ENCODE measurements around the gene CLC. TPM values are rescaled to one million over a fixed set of nuclear protein-coding genes. Genes with fewer than 3 reads are reported as not detected.

The CLC gene
- total RNA-seq, result not detected in 2 replicates

GRCh38 chr19:39737891-39738290 is at the start of gene CLC:
CLC (minus strand) TSS chr19:39738029; CDS start chr19:39737952, 77 bp downstream.

DNA sequence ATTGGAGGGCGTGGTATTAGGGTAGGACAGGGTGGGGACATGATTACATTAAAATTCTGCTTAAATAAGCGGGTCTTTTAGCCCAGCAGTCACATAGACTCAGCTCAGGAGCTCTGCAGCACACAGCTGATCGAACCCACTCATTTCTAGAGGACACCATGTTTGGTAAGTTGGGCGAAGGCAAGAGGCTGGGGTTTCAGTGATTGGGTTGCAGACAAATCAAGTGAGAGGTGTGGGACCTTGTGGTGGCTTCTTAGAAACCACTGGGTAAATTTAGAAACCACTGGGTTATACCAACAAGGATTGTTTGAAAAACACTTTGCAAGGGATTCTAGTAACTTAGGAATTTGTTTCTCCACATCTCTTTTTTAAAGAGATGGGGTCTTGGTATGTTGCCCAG is 40.9 kb upstream of the CLC start, which contains the start of gene LEUTX:
TSS of gene LEUTX (plus strand) at position 92 of the 400 bp plus-strand sequence. CDS start at position 159, 67 bp downstream.

DNA sequence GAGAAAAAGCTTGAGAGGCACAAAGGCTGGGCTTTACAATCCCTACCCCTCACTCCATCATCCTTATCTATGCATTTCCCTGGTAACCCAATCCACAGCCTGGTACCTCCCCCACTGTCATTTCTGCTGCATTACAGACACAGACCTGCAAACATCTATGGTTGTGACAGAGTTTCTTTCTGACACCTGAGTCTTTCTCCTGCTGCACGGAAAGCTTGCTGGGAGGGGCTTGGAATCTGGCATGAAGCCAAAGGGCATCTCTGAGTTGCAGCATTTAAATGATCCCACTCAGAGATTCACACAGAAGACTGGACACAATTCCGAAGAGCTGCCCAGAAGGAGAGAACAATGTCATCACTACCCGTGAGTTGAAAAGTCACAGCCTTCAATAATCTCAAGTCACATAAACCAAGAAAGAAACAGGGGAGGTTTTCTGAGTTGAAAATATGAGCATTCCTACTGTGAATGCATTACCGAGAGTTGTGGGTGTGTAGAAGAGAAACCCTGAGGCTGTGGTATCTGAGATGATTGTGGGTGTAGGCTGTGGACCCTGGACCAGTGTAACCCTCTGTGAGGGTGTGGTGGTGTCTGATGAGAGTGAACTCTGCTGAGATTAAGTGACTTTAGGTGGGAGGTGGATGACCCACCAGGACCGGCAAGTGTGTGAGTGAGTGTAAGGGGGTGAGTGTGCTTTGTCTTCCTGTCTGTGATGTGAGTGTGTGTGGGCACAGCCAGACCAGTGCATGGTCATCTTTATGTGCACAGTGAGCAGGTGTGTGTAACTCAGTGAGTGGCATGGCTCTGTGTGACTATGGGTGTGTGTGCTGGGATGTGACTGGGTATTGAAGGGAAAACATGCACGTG is 33.4 kb downstream of the CLC start, which contains the start of gene LGALS14:
TSS of gene LGALS14 (plus strand) at position 301 of the 864 bp plus-strand sequence. CDS start at position 349, 48 bp downstream.

Other genes starting within 250 kb of the CLC start
- 0.13 and 0.23 TPM in 2 replicates for gene DLL3, start 239.1 kb downstream of the CLC start, total RNA-seq
- not detected in 2 replicates for gene SELENOV, start 222.9 kb downstream of the CLC start, total RNA-seq
- 2.1 and 2.7 TPM in 2 replicates for gene EID2B, start 205.2 kb downstream of the CLC start, total RNA-seq
- gene EID2, start 197.9 kb downstream of the CLC start, total RNA-seq, result 8.4 and 11.1 TPM in 2 replicates
- gene LGALS13, start 135.5 kb downstream of the CLC start, total RNA-seq, result not detected in 2 replicates
- not detected in 2 replicates for gene LGALS16, start 82.1 kb downstream of the CLC start, total RNA-seq
- not detected in 2 replicates for gene LGALS14, start 33.5 kb downstream of the CLC start, total RNA-seq
- gene LEUTX, start 40.8 kb upstream of the CLC start, total RNA-seq, result not detected in 2 replicates
- gene DYRK1B, start 96.1 kb upstream of the CLC start, total RNA-seq, result 16.3 and 16.8 TPM in 2 replicates
- gene FBL, start 108.3 kb upstream of the CLC start, total RNA-seq, result 95.5 and 134 TPM in 2 replicates
- 4.0 and 4.8 TPM in 2 replicates for gene FCGBP, start 196.6 kb upstream of the CLC start, total RNA-seq
- gene PSMC4, start 233.1 kb upstream of the CLC start, total RNA-seq, result 107 and 131 TPM in 2 replicates

Measured in smooth muscle cell of the pulmonary artery (primary cell).